Limb (tissue), 2 donors: ENCODE data around the gene ZBTB16.

Source experiments
- DNase-seq, 2 donors: peaks; one replicate each; pipeline ENCODE4 v3.0.0-alpha.2; 2016; ENCODE audit errors: extremely low spot score in 2 of 2

Gene ZBTB16

DNA sequence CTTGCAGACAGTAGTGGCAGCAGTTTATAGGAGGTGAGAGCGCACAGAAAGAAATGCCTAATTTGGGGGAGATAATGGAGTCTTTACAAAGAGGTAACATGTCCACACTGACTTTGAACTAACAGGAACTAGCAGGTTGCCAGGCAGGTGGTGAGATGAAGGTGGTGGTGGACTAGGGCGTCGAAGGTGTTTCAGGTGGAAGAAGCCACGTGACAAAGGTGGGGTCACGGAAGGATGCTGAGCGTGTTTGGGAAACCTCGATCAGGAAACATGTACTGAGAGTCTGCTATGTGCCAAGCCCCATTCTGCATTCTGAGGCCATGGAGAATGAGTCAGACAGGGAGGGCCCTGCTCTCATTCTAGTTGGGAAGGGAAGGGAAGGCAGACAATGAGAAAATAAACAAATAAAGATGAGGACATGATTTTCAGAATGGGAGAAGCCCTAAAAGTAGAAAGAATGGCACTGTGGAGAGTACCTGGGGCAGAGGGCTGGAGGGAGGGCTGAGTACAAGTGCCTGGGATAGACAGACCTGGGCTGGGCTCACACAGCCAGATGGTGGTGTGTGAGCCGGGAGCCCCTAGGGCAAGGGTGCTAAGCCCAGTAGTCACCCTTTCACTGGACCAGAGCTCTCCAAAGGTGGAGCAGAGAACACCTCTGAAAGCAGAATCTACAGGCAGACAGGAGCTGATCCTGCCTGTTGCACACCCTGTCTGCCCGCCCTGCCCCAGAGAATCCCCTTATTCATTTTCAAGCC is 220.5 kb downstream of the ZBTB16 start:
- DNase-seq = no peak

DNA sequence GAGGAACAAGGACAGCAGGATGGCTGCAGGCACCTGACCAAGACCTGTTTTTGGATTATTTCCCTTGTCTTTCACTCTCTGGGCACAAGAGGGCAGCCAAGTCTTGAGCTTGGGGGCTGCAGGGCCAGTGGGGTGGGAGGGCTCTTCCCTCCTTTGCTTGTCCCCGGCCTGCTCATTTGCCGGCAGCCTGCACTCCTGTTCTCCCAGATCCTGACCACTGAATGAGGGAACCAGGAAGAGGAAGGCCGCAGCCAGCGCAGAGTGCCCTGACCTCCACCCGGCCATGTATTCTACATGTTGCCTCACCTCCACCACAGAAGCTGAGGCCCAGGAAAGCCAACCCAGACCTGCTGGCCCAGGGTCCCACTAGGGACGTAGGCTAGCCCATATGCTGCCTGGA is 221.2 kb downstream of the ZBTB16 start:
- DNase-seq = peak; percentile 41 to 74

- no peak for DNase-seq
These were observed 222.0 kb downstream of the ZBTB16 start for GRCh38 chr11:114281388-114281956.

- DNase-seq = no peak
These were observed 223.0 kb downstream of the ZBTB16 start for GRCh38 chr11:114282488-114282887.

GRCh38 chr11:114283422-114283821 is 223.9 kb downstream of the ZBTB16 start:
- DNase-seq = no peak

DNA sequence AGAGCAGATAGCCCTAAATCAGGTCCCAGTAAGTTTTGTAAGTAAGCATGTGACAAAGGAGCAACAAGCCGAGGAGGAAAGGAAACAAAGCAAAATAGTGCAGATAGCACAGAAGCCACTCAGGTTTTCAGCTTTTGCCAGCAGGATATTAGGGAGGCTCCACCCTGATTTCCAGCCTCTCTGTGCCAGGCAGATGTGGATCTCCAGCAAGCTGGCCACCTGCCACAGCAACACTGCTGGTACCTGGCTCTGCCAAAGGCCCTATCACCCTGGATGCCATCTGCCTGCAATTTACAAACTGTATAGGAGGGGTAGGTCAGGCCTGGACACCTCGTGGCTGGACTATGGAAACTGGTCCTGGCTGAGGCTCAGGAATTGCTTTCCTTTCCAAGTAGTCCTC is 224.5 kb downstream of the ZBTB16 start:
- no peak for DNase-seq

GRCh38 chr11:114284914-114285313 is 225.4 kb downstream of the ZBTB16 start:
- no peak for DNase-seq

DNA sequence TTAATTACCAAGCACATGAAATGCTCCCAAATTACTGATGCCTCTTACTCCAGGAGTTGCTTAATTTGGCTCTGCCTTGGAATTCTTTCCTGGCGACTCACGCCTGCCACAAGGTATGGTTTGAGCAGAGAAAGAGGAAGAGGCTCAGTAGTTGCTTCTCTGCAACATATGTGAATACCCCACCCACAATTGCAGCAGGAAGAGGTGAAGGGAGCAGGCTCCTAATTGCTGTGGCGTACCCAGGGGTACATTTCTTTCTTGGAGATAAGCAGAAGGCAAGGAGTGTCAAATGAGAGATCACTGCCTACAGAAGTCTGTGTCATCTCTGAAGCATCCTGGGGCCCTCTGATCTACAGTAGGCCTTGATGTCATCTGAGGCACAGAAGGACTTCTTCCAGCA is 226.1 kb downstream of the ZBTB16 start:
- no peak for DNase-seq

- DNase-seq = no peak
These were observed 226.7 kb downstream of the ZBTB16 start for GRCh38 chr11:114286229-114286628.

DNA sequence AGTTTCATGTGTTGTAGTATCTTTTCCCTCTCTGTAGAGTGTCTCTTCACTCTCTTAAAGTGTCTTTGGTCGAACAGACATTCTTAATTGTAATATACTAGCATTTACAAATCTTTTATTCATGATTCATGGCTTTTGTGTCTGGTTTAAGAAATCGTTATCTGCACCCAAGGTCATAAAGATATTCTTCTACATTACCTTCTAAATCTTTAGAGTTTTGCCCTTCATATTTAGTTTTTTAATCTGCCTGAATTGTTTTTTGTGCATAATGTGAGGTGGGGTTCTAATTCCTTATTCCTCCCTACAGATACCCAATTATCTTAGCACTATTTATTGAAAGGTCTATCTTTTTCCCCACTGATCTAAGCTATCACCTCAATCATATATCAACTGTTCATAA is 227.6 kb downstream of the ZBTB16 start:
- DNase-seq = no peak

- DNase-seq = no peak
These were observed 228.6 kb downstream of the ZBTB16 start for GRCh38 chr11:114288136-114288535.

- DNase-seq = no peak
These were observed 230.3 kb downstream of the ZBTB16 start for GRCh38 chr11:114289779-114290178.

- DNase-seq = no peak
These were observed 231.2 kb downstream of the ZBTB16 start for GRCh38 chr11:114290503-114291235.

DNA sequence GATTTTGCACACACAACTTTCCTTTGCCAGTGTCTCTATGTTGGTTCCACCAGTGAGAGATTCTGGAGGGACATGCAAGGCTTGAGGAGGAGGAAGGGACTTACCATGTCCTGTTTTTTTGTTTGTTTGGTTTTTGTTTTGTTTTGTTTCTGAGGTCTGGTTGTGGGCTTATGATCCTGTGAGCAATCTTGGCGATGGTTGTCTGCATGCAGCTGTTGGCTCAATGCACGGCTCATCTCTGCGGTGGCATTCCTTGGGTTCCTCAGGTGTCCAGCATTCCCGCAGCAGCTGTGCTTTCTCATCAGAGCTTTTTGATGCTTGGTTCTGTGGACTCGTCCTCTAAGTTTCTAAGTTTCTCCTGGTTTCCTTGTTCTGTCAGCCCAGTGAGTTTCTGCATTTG is 231.9 kb downstream of the ZBTB16 start:
- no peak for DNase-seq

DNA sequence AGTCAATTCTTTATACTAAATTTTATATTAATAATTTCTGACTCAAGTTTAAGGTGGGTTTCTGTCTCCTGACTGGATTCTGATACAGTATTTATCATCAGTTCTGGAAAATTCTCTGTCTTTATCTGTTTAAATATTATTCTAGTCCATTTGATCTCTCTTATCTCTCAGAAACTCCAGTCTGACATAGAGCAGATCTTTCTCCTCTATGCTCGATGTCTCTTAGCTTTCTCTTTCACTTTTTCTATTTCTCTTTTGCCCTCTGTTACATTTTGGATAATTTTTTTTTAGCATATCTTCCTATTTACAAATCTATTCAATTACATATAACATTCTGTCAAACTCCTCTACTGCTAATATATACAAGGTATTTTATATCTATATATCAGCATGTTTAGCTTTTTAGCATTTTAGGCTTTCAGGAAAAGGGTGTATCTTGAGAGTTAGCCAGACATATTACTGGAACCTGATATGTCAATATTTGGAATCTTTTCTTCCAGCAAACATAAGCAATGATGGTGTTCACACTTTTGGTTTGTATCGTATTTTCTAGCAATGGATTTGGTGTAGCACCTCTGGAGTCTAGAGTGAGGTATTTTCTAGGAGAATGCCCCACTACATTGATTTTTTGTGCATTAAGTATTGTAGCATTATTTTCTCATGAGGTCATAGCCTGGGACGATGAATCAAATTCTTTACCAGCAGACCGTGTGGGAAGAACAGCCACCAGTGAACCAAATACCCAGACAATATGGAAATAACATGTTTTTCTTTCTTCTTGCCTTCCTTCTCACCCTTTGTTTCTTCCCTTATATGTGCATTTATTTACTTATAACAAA is 232.6 kb downstream of the ZBTB16 start:
- no peak for DNase-seq

GRCh38 chr11:114293201-114293711 is 233.7 kb downstream of the ZBTB16 start:
- DNase-seq = no peak

GRCh38 chr11:114295676-114296604 is 236.4 kb downstream of the ZBTB16 start, which contains the start of gene NNMT:
TSS of gene NNMT (plus strand) at chr11:114296399. CDS start at chr11:114296557, 158 bp downstream.
- DNase-seq = peak; percentile 54 to 65

DNA sequence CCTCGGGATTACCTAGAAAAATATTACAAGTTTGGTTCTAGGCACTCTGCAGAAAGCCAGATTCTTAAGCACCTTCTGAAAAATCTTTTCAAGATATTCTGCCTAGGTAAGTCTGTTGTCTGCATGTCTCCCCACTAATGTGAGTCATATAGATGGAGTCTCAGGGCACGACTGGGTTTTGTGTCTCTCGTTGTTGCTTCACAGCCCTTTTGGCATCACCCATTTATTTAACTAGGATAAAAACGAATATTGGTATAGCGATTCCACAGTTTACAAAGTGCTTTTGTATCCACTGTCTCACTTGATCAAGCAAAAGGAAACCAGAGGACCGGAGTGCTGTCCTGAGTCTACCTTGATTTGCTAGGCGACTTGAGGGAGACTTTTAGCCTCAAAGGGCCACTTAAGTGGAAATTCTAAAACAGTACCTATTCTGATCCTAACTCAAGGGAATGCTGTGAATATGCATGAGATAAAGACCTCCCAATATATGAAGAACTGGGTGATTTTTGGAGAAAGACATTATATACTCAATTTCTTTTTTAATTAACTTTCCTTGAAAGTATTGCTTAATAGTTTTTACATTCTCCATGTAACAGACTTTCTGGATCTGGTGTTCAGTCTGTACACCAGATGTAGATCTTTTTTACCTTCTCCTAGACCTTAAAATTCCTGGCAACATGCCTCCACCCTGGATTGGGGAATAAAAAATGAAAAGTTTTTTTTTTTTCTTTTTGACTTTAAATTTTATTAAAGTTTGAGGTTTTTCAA is 237.3 kb downstream of the ZBTB16 start:
- DNase-seq = no peak
